C4-2B (cell line): Measurements from ENCODE around the gene KIF6.

Experiments used
- CTCF ChIP-seq: fragments of 450-650 bp; conservative IDR thresholded peaks from 2 replicates; pipeline ENCODE4 v1.5.1; 2017; ENCODE audit warnings: mild to moderate bottlenecking
- ZFX ChIP-seq: fragments of 450-650 bp; IDR thresholded peaks from 2 replicates; pipeline ENCODE4 v1.6.1; 2017

- TF ChIP-seq CTCF (no peak), ZFX (no peak)
Observed at GRCh38 chr6:39684790-39685488, 40.3 kb downstream of the KIF6 start.
